OCI-LY3 (cell line): ENCODE measurements around the gene PXDN.
A peak's percentile ranks its signal among the peaks of the same experiment; 100 is the strongest.

ENCODE experiments used
- H2AFZ ChIP-seq: fragments of 200-600, 300-600 bp; shearing (Covaris generic); 2 replicates; pipeline ENCODE4 v1.6.0; 2014; ENCODE audit warnings: antibody characterized with exemption, low read depth, low read length
- H3K27ac ChIP-seq: fragments of 200-600, 300-600 bp; sonication (generic); 2 replicates; pipeline ENCODE4 v1.5.1; 2014; ENCODE audit warnings: mild to moderate bottlenecking, low read length, moderate library complexity, mixed read lengths
- H3K27me3 ChIP-seq: fragments of 200-600, 300-600 bp; sonication (generic); 2 replicates; pipeline ENCODE4 v1.6.1; 2014; ENCODE audit warnings: low read depth, low read length, mixed read lengths
- H3K36me3 ChIP-seq: fragments of 200-600, 300-600 bp; sonication (generic); replicated peaks from 2 replicates; pipeline ENCODE3; 2014; ENCODE audit warnings: low read depth, low read length, mixed read lengths
- H3K4me1 ChIP-seq: fragments of 300-600, 200-600 bp; sonication (generic); 2 replicates; pipeline ENCODE4 v1.6.1; 2014; ENCODE audit warnings: low read length, mixed read lengths
- H3K4me2 ChIP-seq: fragments of 200-600, 300-600 bp; sonication (generic); 2 replicates; pipeline ENCODE4 v1.6.1; 2014; ENCODE audit warnings: low read length, mixed read lengths
- H3K4me3 ChIP-seq: fragments of 300-600, 200-600 bp; sonication (generic); 2 replicates; pipeline ENCODE4 v1.5.1; 2014; ENCODE audit warnings: antibody characterized with exemption, mild to moderate bottlenecking, low read length, moderate library complexity
- H3K79me2 ChIP-seq: fragments of 300-600, 200-600 bp; shearing (Covaris generic); 2 replicates; pipeline ENCODE4 v1.6.1; 2014; ENCODE audit warnings: mild to moderate bottlenecking, low read length, mixed read lengths
- H3K9ac ChIP-seq: fragments of 300-600, 200-600 bp; shearing (Covaris generic); 2 replicates; pipeline ENCODE4 v1.6.0; 2014; ENCODE audit warnings: mild to moderate bottlenecking, low read length, moderate library complexity
- H3K9me3 ChIP-seq: fragments of 200-600, 300-600 bp; shearing (Covaris generic); 2 replicates; pipeline ENCODE4 v1.6.1; 2014; ENCODE audit warnings: low read length, mixed read lengths; ENCODE audit not compliant: insufficient read depth
- H4K20me1 ChIP-seq: fragments of 200-600, 300-600 bp; sonication (generic); 2 replicates; pipeline ENCODE4 v1.6.1; 2016; ENCODE audit warnings: low read length, mixed read lengths; ENCODE audit not compliant: insufficient read depth
- EZH2phosphoT487 ChIP-seq: fragments of 200-600 bp; shearing (Covaris generic); IDR thresholded peaks from 2 replicates; pipeline ENCODE4 v1.6.1; 2018; ENCODE audit warnings: antibody characterized with exemption, mixed run types, low read depth
- TF ChIP-seq, protein P1 (sequence below): fragments of 200-600, 300-600 bp; sonication (generic); IDR thresholded peaks from 2 replicates; pipeline ENCODE4 v1.5.1; 2014; ENCODE audit warnings: antibody characterized with exemption, low read length, low read depth

Gene PXDN

DNA sequence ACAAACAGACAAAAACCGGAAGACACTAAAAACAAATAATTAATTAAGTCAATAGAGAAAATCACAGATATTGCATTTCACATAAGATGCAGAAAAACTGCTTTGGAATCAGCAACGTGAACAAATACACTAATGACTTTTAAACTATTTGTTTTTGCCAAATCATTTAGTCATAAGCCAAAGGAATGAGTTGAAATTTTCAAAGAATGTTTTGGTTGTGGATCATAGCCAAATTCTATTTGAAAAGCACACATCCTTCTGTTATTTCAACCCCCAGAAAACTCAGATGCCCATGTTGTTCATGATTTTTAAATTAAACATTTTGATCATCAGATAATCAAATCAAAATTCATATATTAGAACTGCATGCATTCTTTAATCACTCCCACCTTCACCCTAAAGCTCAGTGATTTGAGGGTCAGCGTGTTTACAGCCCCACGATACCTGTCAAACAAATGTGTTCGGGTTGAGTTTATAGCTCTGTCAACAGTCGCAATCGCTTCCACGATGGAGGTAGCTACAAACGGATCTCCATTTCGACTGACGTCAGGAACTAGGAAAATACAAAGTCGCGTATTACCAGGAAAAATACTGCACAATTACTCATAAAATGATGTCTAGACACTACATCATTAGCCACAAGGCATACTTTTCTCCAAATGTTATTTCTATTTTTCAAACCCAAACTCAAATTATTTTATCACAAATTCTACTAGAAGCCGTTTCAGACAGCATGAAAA, 90.2 kb downstream of the PXDN start:
- Histone ChIP-seq H4K20me1 (peaks cover 5% of the 10 kb centered on the region; the same call in 1 of the 2 replicates), H3K4me3 (peak overlapping the region; percentile 90), H3K27me3 (no peaks in the 10 kb centered on the region), H3K27ac (peak overlapping the region; percentile 100), H3K4me1 (peaks cover 76% of the 10 kb centered on the region), H3K36me3 (peaks cover 70% of the 10 kb centered on the region), H3K9me3 (no peaks in the 10 kb centered on the region), H3K4me2 (peak overlapping the region; percentile 93), H3K79me2 (peaks cover 71% of the 10 kb centered on the region), H2AFZ (no peak overlapping the region), H3K9ac (peak overlapping the region; percentile 99)
- no peak for TF ChIP-seq EZH2phosphoT487
- TF ChIP-seq, protein P1, sequence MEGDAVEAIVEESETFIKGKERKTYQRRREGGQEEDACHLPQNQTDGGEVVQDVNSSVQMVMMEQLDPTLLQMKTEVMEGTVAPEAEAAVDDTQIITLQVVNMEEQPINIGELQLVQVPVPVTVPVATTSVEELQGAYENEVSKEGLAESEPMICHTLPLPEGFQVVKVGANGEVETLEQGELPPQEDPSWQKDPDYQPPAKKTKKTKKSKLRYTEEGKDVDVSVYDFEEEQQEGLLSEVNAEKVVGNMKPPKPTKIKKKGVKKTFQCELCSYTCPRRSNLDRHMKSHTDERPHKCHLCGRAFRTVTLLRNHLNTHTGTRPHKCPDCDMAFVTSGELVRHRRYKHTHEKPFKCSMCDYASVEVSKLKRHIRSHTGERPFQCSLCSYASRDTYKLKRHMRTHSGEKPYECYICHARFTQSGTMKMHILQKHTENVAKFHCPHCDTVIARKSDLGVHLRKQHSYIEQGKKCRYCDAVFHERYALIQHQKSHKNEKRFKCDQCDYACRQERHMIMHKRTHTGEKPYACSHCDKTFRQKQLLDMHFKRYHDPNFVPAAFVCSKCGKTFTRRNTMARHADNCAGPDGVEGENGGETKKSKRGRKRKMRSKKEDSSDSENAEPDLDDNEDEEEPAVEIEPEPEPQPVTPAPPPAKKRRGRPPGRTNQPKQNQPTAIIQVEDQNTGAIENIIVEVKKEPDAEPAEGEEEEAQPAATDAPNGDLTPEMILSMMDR = no peak

DNA sequence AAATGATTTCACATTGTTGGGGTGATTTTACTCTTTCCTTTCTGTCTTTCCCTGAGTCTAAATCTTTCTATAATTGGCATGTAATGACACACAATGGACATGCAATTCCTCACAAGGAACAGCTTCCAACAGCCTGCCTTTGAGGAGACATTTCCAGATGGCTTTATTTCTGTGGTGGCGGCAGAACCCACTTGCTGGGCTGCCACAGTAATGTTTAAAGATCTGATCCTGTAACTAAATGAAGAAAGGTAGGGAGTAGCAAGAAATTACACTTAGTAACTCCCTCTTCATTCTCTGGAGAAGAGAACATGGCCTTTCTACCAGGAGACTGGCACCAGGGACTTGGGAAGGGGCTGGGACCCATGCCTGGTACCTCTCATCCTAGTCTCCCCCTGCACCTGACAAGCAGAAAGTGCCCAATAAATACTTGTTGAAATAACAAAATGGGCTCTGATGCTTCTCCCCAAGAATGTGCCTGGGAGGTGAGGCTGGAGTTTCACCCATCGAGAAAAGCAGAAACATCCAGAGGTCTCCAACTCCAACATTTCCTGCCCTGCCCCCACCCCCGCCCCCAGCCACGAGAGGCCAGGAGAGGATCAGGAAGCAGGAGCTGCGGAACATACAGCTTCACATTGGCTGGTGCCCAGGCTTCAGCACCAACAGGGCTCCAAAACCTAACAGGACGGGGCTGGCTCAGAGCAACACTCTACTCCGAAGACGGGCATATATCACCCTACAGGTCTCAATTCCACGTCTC, 92.1 kb downstream of the PXDN start:
- Histone ChIP-seq H3K9ac (no peak overlapping the region; the same call in 1 of the 2 replicates), H3K27me3 (no peaks in the 10 kb centered on the region), H3K79me2 (peaks cover 90% of the 10 kb centered on the region), H3K9me3 (no peaks in the 10 kb centered on the region), H3K36me3 (peaks cover 86% of the 10 kb centered on the region), H3K4me1 (peaks cover 67% of the 10 kb centered on the region), H3K27ac (peak overlapping the region; percentile 100), H2AFZ (no peak overlapping the region), H3K4me3 (no peak overlapping the region), H4K20me1 (peaks cover 24% of the 10 kb centered on the region), H3K4me2 (peak overlapping the region; percentile 93; the same call in 1 of the 2 replicates)
- TF ChIP-seq EZH2phosphoT487 = no peak
- TF ChIP-seq, protein P1 = no peak

DNA sequence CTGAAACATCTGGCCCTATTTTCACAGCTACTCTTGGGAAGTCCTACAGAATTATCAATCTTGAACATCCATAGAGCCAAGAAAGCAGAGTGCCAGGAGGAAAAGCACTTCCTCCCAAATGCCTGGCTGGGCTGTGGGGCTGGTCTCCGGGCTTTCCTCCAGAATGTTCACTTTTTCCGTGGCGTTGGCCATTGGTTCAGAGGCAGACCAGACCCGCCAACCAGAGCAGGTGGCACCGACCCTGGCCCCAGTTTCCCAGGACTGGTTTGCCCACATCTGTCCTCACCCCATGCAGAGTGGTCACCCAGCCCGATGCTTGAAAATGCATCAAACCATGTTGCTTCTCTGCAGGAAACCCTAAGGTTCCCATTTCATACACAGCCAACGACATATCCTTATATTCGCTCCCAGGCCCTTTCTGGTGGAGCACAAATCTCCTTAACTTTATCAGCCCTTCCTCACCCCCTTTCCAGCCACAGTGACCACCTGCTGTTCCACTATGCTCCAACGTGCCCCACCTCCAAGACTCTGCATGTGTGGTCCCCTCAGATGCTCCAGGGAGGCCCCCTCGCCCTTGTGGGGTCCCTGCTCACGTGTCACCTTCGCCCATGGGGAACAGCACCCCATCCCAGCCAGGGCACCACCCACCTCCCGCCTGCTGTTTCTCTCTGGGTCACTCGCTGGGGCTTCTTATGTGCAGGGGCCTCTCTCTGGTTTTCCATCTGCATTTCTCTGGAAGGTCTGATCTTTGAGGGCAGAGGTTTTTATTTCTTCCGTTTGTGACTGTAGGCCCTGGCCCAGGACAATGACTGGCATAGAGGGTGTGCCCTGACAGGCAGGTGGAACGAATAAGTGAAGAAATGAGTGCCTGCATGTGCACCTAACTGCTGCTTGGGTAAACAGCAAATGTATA, 92.9 kb downstream of the PXDN start:
- Histone ChIP-seq H3K79me2 (peaks cover 97% of the 10 kb centered on the region), H4K20me1 (peaks cover 29% of the 10 kb centered on the region), H3K4me3 (no peak overlapping the region), H3K9ac (no peak overlapping the region), H3K36me3 (peaks cover 90% of the 10 kb centered on the region), H3K27ac (peak overlapping the region; percentile 100), H3K4me1 (peaks cover 62% of the 10 kb centered on the region), H3K9me3 (no peaks in the 10 kb centered on the region), H3K4me2 (no peak overlapping the region), H3K27me3 (no peaks in the 10 kb centered on the region), H2AFZ (no peak overlapping the region)
- no peak for TF ChIP-seq EZH2phosphoT487
- TF ChIP-seq, protein P1 = no peak
